ENCODE measurements around the gene RAPGEF2.

GRCh38 chr4:159173886-159174285 is 71.0 kb downstream of the RAPGEF2 start:
- no peak for TF ChIP-seq CTCF (IDR thresholded peaks at IDR 0.05)
- TF ChIP-seq POLR2AphosphoS5 (IDR thresholded peaks at IDR 0.05): no peak

Measured in stomach (tissue), 4 donors.